GM12878 (cell line): ENCODE measurements around the gene CALHM3. TPM values are rescaled to one million over a fixed set of nuclear protein-coding genes. Genes with fewer than 3 reads are reported as not detected.

Experiments used
- ATAC-seq: fragments of 200-7000 bp; cut with Tn5 transposase; 3 replicates; pipeline ENCODE4 v1.9.1; 2020; ENCODE audit warnings: mild to moderate bottlenecking, moderate library complexity
- BruUV-seq: library from RNA; stranded (reverse); fragments of 400-500 nt; replicated peaks from 2 replicates; lab custom pipeline; 2021; lab: Mats Ljungman, UMichigan
- CTCF ChIA-PET: fragments of 300-600 bp; sonication (Branson Sonifier 250); formaldehyde crosslinking; extraction: SDS; loops from one replicate; lab custom pipeline; 2021; ENCODE audit warnings: inconsistent platforms; lab: Yijun Ruan, JAX
- POLR2A ChIA-PET: fragments of 350-600 bp; formaldehyde crosslinking; extraction: SDS; loops from one replicate; lab custom pipeline; 2021; ENCODE audit warnings: inconsistent platforms; lab: Charles Lee
- RAD21 ChIA-PET: fragments of 300-600 bp; sonication (Branson Sonifier 250); formaldehyde crosslinking; loops from one replicate; lab custom pipeline; 2023; ENCODE audit warnings: antibody characterized with exemption; ENCODE audit not compliant: unreplicated experiment; lab: Charles Lee
- SMC1A ChIA-PET: fragments of 300-600 bp; sonication (Branson Sonifier 250); formaldehyde crosslinking; loops from one replicate; lab custom pipeline; 2023; ENCODE audit not compliant: unreplicated experiment, uncharacterized antibody; lab: Charles Lee
- DNase-seq: peaks from one replicate; pipeline ENCODE4 v3.0.0-alpha.2; 2011; ENCODE audit warnings: low read depth, low spot score
- FAIRE-seq: peaks from 3 replicates; lab custom pipeline; 2011; peaks lifted over from hg19 to GRCh38; lab: Jason Lieb, UNC
- H2AFZ ChIP-seq: 2 replicates; pipeline ENCODE4 v1.6.0; 2011; ENCODE audit warnings: low read depth, low read length, control low read depth; ENCODE audit not compliant: control insufficient read depth
- H3K27ac ChIP-seq: 2 replicates; pipeline ENCODE4 v1.5.1; 2011; ENCODE audit warnings: control low read depth; ENCODE audit not compliant: control insufficient read depth, insufficient read depth
- H3K27me3 ChIP-seq, 2 experiments: replicated peaks in 1 of 2; 2 replicates each; pipeline versions ENCODE4 v1.6.0 to v1.6.1; 2011; ENCODE audit warnings: low read length in 1 of 2; ENCODE audit not compliant: control insufficient read depth in 2 of 2, insufficient read depth in 2 of 2
- H3K36me3 ChIP-seq, 2 experiments: 2 replicates each; pipeline ENCODE4 v1.5.1; 2011; ENCODE audit warnings: low read length in 1 of 2; ENCODE audit not compliant: control insufficient read depth in 2 of 2, insufficient read depth in 2 of 2
- H3K4me1 ChIP-seq: 2 replicates; pipeline ENCODE4 v1.6.1; 2011; ENCODE audit warnings: mild to moderate bottlenecking, low read length, moderate library complexity, mixed read lengths; ENCODE audit not compliant: control insufficient read depth, insufficient read depth
- H3K4me2 ChIP-seq: 2 replicates; pipeline ENCODE4 v1.6.0; 2011; ENCODE audit warnings: control low read depth; ENCODE audit not compliant: control insufficient read depth, insufficient read depth
- H3K4me3 ChIP-seq: fragments of 200-600 bp; sonication (generic); 2 replicates; pipeline ENCODE4 v1.5.1; 2016
- H3K79me2 ChIP-seq: 2 replicates; pipeline ENCODE4 v1.6.0; 2011; ENCODE audit warnings: low read length; ENCODE audit not compliant: control insufficient read depth, insufficient read depth
- H3K9ac ChIP-seq: 2 replicates; pipeline ENCODE4 v1.8.0; 2011; ENCODE audit warnings: low read length, control low read depth, mixed read lengths; ENCODE audit not compliant: control insufficient read depth, insufficient read depth
- H3K9me3 ChIP-seq: replicated peaks from 3 replicates; pipeline ENCODE4 v1.5.1; 2011; ENCODE audit warnings: mild to moderate bottlenecking, low read length; ENCODE audit not compliant: control insufficient read depth, insufficient read depth
- H4K20me1 ChIP-seq: 2 replicates; pipeline ENCODE4 v1.6.0; 2011; ENCODE audit not compliant: control insufficient read depth, insufficient read depth
- BRCA1 ChIP-seq: IDR thresholded peaks from 2 replicates; pipeline ENCODE4 v1.6.1; 2011; ENCODE audit warnings: low read depth, low read length, improper control_type of control experiment
- CBX3 ChIP-seq: fragments of 200-600 bp; sonication (generic); IDR thresholded peaks from 2 replicates; pipeline ENCODE4 v1.6.1; 2016; ENCODE audit warnings: low read depth, borderline replicate concordance
- DPF2 ChIP-seq: fragments of 450-650 bp; IDR thresholded peaks from 2 replicates; pipeline ENCODE4 v1.6.1; 2017; ENCODE audit warnings: mild to moderate bottlenecking
- E2F8 ChIP-seq: fragments of 450-650 bp; IDR thresholded peaks from 2 replicates; pipeline ENCODE4 v1.6.1; 2018; ENCODE audit warnings: mild to moderate bottlenecking, low read depth, moderate library complexity; ENCODE audit not compliant: partially characterized antibody
- EED ChIP-seq: sonication (generic); IDR thresholded peaks from 2 replicates; pipeline ENCODE4 v1.6.1; 2016; ENCODE audit warnings: antibody characterized with exemption, low read depth
- ELK1 ChIP-seq: IDR thresholded peaks from 2 replicates; pipeline ENCODE4 v1.6.1; 2012; ENCODE audit warnings: low read depth, low read length, improper control_type of control experiment
- PBX3 ChIP-seq: IDR thresholded peaks from 2 replicates; pipeline ENCODE4 v1.6.1; 2011; ENCODE audit warnings: mild to moderate bottlenecking, low read depth, low read length, moderate library complexity; ENCODE audit not compliant: insufficient replicate concordance
- SP1 ChIP-seq: IDR thresholded peaks from one replicate; pipeline ENCODE4 v1.6.1; 2011; ENCODE audit warnings: low read depth, low read length
- STAT1 ChIP-seq: fragments of 450-650 bp; conservative IDR thresholded peaks from 2 replicates; pipeline ENCODE4 v1.6.1; 2014; ENCODE audit warnings: antibody characterized with exemption, mild to moderate bottlenecking
- USF1 ChIP-seq: IDR thresholded peaks from 2 replicates; pipeline ENCODE4 v1.6.1; 2011; ENCODE audit warnings: borderline replicate concordance, low read depth, mild to moderate bottlenecking, moderate library complexity, mixed read lengths, low read length; ENCODE audit not compliant: insufficient read depth; ENCODE audit errors: extremely low read length
- ZNF217 ChIP-seq: fragments of 450-650 bp; IDR thresholded peaks from 2 replicates; pipeline ENCODE4 v1.6.1; 2017; ENCODE audit warnings: antibody characterized with exemption, mild to moderate bottlenecking
- ZNF687 ChIP-seq: fragments of 450-650 bp; IDR thresholded peaks from 2 replicates; pipeline ENCODE4 v1.6.1; 2017; ENCODE audit warnings: mild to moderate bottlenecking, moderate library complexity
- WGBS: methylation state at CpG from one replicate; pipeline ENCODE4 v1.1.6; 2016; ENCODE audit warnings: low lambda C conversion rate; ENCODE audit not compliant: insufficient replicate concordance, insufficient coverage; ENCODE audit errors: missing lambda C conversion rate; 5-methylcytosine and 5-hydroxymethylcytosine counted together
- in situ Hi-C: fragments of 300-500 bp; cut with MboI; formaldehyde crosslinking; loops from 9 replicates; pipeline ENCODE4 v1.14.3; 2018; ENCODE audit warnings: mixed read lengths
- intact Hi-C: fragments of 100-400 bp; cut with micrococcal nuclease; formaldehyde crosslinking; loops from one replicate; pipeline ENCODE4 v1.14.2; 2022; ENCODE audit not compliant: unreplicated experiment
- polyA plus RNA-seq, 11 experiments: library from polyadenylated mRNA; depleted of rRNA in 4 of 11; unstranded in 6 of 11; stranded (reverse) in 5 of 11; fragments of >200 nt; fragmentation: Nextera tagmentation in 4 of 11; fragmentation: Illumina TruSeq in 1 of 11; extraction: Ambion mirVana in 4 of 11; extraction: Trizol in 1 of 11; gene quantifications; 1 replicate in 1 of 11; 2 replicates in 10 of 11; pipeline versions ENCODE4 v1.2.1 to v1.2.3, GENCODE V29; 2011 to 2016; ENCODE audit warnings: inconsistent platforms in 2 of 11, missing spikeins in 2 of 11, low read depth in 1 of 11
- total RNA-seq, 4 experiments: library from RNA; depleted of rRNA in 3 of 4; stranded (reverse); fragments of >200 nt in 3 of 4; fragmentation: Illumina TruSeq in 1 of 4; extraction: Trizol in 1 of 4; gene quantifications; 2 replicates each; pipeline versions ENCODE4 v1.2.1 to v1.2.3, GENCODE V29; 2013 to 2021

CALHM3 gene
- total and polyA plus RNA-seq, 10 of the 15 experiments (the other 5 are each of a cell fraction or from before 2014, with no cell fraction given) = 0.03 to 0.42 (median 0.11) TPM; not detected in 5

GRCh38 chr10:103448746-103449145 lies 30.3 kb downstream of the CALHM3 start:
- no peak for FAIRE-seq
- peaks cover 30% of the 10 kb centered on the region for H3K79me2 ChIP-seq
- SMC1A ChIA-PET = interaction anchor here (9.6 kb wide), 1 partner anchor 25 kb away, joined by 124 read pairs; no protein-coding TSS in a partner anchor
- TF ChIP-seq CBX3 = no peak
- TF ChIP-seq ZNF687 = no peak
- TF ChIP-seq DPF2 = no peak
- no peak for TF ChIP-seq ZNF217
- TF ChIP-seq ELK1 = no peak
- no peak for TF ChIP-seq PBX3
- TF ChIP-seq BRCA1 = no peak
- no peak for TF ChIP-seq USF1
- no peak for TF ChIP-seq SP1
- TF ChIP-seq STAT1 = no peak
- TF ChIP-seq EED = no peak
- no peak for TF ChIP-seq E2F8

More at GRCh38 chr10:103448746-103449145, 30.3 kb downstream of the CALHM3 start:
- intact Hi-C loops = loop anchor here (5.0 kb wide), 1 partner anchor 34 kb away; no protein-coding TSS in a partner anchor
- ChIA-PET POLR2A (interaction anchor here (0.9 to 9.5 kb wide), 3 partner anchors 13 to 27 kb away, joined by 3 to 144 read pairs (median 6); no protein-coding TSS in a partner anchor), RAD21 (interaction anchor here (1.1 to 7.1 kb wide), 4 partner anchors 18 to 32 kb away, joined by 3 to 73 read pairs (median 29); no protein-coding TSS in a partner anchor), CTCF (interaction anchor here (0.6 to 17.8 kb wide), 4 partner anchors 23 to 35 kb away, joined by 3 to 163 read pairs (median 22); partner anchors contain the start of gene CALHM3)
- WGBS = 0% methylated on average over 1 of the region's 1 CpG
- peaks cover 24% of the 10 kb centered on the region for H3K4me1 ChIP-seq
- H3K9ac ChIP-seq = no peak overlapping the region; the same call in 1 of the 2 replicates
- peak overlapping the region; percentile 72 for H3K4me2 ChIP-seq
- no TSS peak for BruUV-seq
- in situ Hi-C loops = no loop called here
- DNase-seq = no peak
- no peak for ATAC-seq
- H3K36me3 ChIP-seq = peaks cover 24 to 25% of the 10 kb centered on the region in 2 experiments
- no peak overlapping the region for H3K27ac ChIP-seq
- H3K9me3 ChIP-seq = no peaks in the 10 kb centered on the region
- H3K4me3 ChIP-seq = peak overlapping the region; percentile 45; the same call in 1 of the 2 replicates
- H4K20me1 ChIP-seq = no peaks in the 10 kb centered on the region; the same call in 1 of the 2 replicates
- no peaks in the 10 kb centered on the region for H3K27me3 ChIP-seq
- no peak overlapping the region for H2AFZ ChIP-seq
